Kidney epithelial cell (primary cell): ENCODE measurements around the gene ANKRD16. TPM values are rescaled to one million over a fixed set of nuclear protein-coding genes. Genes with fewer than 3 reads are reported as not detected.

ENCODE experiments used
- DNase-seq: peaks from one replicate; pipeline ENCODE4 v3.0.0-alpha.2; 2010; ENCODE audit warnings: low read depth
- H3K27me3 ChIP-seq: 2 replicates; pipeline ENCODE4 v1.6.0; 2011; ENCODE audit warnings: low read length; ENCODE audit not compliant: control insufficient read depth, insufficient read depth
- H3K36me3 ChIP-seq: 2 replicates; pipeline ENCODE4 v1.5.1; 2011; ENCODE audit warnings: low read length; ENCODE audit not compliant: control insufficient read depth, insufficient read depth
- H3K4me3 ChIP-seq: 2 replicates; pipeline ENCODE4 v1.5.1; 2011; ENCODE audit warnings: low read depth, mild to moderate bottlenecking, control low read depth, low read length
- CTCF ChIP-seq: IDR thresholded peaks from 2 replicates; pipeline ENCODE4 v1.5.1; 2011; ENCODE audit warnings: mild to moderate bottlenecking, moderate library complexity, low read length, control low read depth, inconsistent platforms; ENCODE audit not compliant: insufficient read depth, poor library complexity, severe bottlenecking
- total RNA-seq: library from RNA; depleted of rRNA; stranded (reverse); fragments of >200 nt; gene quantifications from 2 replicates; pipeline ENCODE4 v1.2.3, GENCODE V29; 2015

Gene ANKRD16
- total RNA-seq, 1 donor from 2014 or later, result 7.9 TPM

- no peak for TF ChIP-seq CTCF
- DNase-seq, result no peak
- no peaks in the 10 kb centered on the region for H3K27me3 ChIP-seq
- peaks cover 4% of the 10 kb centered on the region for H3K36me3 ChIP-seq
- no peak overlapping the region for H3K4me3 ChIP-seq
Observed at GRCh38 chr10:5919568-5919967, 29.9 kb upstream of the ANKRD16 start.

GRCh38 chr10:5918763-5919162 lies 29.1 kb upstream of the ANKRD16 start:
- no peak for DNase-seq
- no peak for TF ChIP-seq CTCF
- peaks cover 4% of the 10 kb centered on the region for H3K36me3 ChIP-seq
- no peaks in the 10 kb centered on the region for H3K27me3 ChIP-seq
- no peak overlapping the region for H3K4me3 ChIP-seq

DNA sequence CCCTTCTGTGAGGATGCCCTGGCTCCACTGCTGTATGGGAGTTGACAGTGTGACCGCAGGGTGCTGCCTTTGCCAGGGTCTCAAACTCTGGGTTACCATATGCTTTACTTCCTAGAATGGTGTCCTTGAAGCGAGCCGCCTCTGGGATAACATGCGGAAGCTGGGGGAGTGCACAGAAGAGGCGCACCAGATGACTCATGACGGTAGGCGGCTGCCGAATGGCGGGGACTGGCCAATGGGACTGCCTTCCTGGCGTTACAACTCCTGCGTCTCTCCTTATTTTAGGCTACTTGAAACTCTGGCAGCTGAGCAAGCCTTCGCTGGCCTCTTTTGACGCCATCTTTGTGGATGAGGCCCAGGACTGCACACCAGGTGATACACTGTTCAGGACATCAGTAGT lies 27.6 kb upstream of the ANKRD16 start:
- no peaks in the 10 kb centered on the region for H3K27me3 ChIP-seq
- H3K36me3 ChIP-seq, result peaks cover 1% of the 10 kb centered on the region

DNA sequence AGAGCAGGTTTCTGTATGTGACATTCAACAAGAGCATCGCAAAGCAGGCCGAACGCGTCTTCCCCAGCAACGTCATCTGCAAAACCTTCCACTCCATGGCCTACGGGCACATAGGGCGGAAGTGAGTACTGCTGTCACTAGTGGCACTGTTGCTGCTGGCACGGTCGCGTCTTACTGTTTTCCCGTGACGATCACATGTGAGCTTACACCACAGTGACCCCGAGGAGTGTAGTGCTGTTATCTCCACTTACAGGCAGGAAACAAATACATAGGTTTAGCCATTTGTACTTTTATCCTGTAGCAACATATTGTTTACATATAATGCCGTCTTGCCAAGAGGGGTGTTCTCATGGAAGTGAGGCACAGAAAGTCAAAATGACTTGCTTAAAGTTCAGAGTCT lies 25.8 kb upstream of the ANKRD16 start:
- DNase-seq, result no peak
- H3K4me3 ChIP-seq, result no peak overlapping the region
- no peak for TF ChIP-seq CTCF
- H3K36me3 ChIP-seq, result peaks cover 4% of the 10 kb centered on the region
- no peaks in the 10 kb centered on the region for H3K27me3 ChIP-seq

More for the DNA sequence above, 27.6 kb upstream of the ANKRD16 start:
- DNase-seq, result no peak
- no peak overlapping the region for H3K4me3 ChIP-seq
- TF ChIP-seq CTCF, result no peak

GRCh38 chr10:5913736-5914135 lies 24.0 kb upstream of the ANKRD16 start:
- Histone ChIP-seq H3K27me3 (no peaks in the 10 kb centered on the region), H3K36me3 (peaks cover 5% of the 10 kb centered on the region), H3K4me3 (no peak overlapping the region)
- TF ChIP-seq CTCF, result no peak
- no peak for DNase-seq

DNA sequence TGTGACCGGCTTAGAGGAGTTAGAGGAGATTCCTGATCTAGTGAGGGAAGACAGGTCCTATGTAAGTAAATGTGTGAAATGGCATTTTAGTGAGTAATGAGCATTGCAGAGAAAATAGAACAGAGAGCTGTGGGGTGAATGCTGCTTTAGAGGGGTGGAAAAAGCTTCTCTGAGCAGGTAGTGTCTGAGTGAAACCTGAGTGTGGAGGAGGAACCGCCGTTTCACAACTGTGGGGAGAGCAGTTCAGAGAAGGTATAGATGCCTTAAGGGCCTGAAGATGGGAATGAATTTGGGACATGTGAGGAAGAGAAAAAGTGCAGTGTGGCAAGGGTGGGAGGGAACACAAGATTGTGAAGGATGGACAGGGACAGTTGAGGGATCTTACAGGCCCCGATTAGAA lies 22.0 kb upstream of the ANKRD16 start:
- TF ChIP-seq CTCF, result no peak
- no peak overlapping the region for H3K4me3 ChIP-seq
- peaks cover 5% of the 10 kb centered on the region for H3K36me3 ChIP-seq
- H3K27me3 ChIP-seq, result no peaks in the 10 kb centered on the region
- DNase-seq, result no peak
